Measurements from ENCODE around the gene ISL2.

The ISL2 gene

DNA sequence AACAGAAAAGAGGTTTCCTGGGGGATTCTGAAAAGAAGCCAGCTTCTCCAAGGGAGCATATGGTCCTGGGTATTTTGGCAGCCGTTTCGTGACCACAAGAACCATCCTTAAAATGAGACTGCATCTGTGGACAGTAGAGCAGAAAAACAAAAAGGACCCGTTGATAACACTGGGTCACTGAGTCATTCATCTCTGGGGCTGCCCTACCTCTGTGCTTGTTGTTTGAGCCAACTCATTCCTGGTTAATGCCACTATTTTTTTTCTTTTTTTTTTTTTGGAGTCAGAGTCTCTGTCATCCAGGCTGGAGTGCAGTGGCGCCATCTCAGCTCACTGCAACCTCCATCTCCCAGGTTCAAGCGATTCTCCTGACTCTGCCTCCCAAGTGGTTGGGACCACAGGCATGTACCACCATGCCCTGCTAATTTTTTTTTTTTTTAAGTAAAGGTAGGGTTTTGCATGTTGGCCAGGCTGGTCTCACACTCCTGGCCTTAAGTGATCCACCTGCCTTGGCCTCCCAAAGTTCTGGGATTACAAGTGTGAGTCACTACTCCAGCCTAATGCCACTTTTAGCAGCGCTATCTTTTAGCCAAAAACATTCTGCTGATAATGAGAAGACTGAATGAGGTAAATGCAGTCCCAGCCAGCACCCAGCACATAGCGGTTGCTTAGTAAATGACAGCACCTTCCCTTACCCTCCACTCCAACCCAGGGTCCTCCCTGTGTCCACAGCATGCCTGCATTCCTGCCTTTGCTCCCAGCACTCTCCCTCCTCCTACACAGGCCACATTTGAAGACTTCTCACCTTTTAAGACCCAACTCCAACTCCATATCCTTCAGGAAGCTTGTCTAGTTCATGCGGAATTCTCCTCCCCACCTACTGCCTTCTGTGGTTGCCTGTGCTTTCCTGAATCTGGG, 9.1 kb upstream of the ISL2 start:
- H3K4me1 ChIP-seq (ENCODE audit: control insufficient read depth, insufficient read depth, low read length, poor library complexity, severe bottlenecking): peaks cover 9% of the 10 kb centered on the region
- no peak overlapping the region for H3K27ac ChIP-seq (ENCODE audit: low read depth, low read length, severe bottlenecking)
- no peaks in the 10 kb centered on the region for H3K36me3 ChIP-seq (ENCODE audit: control insufficient read depth, insufficient read depth, low read length)
- 70 to 75% methylated on average over 5 to 6 of the region's 8 CpGs for WGBS, 2 experiments (ENCODE audit: insufficient coverage in 2 of 2)
- no peaks in the 10 kb centered on the region for H3K9me3 ChIP-seq (ENCODE audit: control insufficient read depth, low read length)
- no peak overlapping the region for H3K4me3 ChIP-seq (ENCODE audit: extremely low read depth, insufficient read depth, low read length, poor library complexity, severe bottlenecking)

DNA sequence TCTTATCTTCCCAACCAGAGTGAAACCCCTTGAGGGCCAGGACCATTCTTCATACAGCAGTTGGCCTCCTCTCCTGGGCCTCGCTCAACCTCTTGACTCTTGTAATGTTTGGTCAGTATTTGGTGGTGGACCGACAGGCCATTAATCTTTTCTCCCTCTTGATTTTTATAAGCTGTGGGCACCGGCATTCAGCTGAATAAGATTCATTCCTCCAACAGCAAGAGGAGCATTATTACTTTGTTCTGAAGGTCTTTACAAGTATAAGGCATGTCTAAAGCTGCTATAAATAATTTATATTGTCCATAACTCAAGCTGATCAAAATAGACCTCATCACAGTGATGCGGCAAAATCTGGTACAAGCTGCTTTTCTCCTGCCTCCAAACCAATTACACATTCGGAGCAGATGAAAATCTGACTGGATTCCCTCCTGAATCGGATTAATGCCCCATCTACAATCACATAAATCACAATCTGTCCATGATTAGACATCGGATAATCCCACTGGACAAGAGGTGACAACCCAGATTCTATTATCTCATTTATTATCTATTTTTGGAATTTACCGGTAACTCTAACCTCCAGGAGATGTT, 8.4 kb upstream of the ISL2 start:
- peaks cover 9% of the 10 kb centered on the region for H3K4me1 ChIP-seq (ENCODE audit: control insufficient read depth, insufficient read depth, low read length, poor library complexity, severe bottlenecking)
- 86 to 98% methylated on average over 4 of the region's 8 CpGs for WGBS, 2 experiments (ENCODE audit: insufficient coverage in 2 of 2)
- H3K9me3 ChIP-seq (ENCODE audit: control insufficient read depth, low read length): no peaks in the 10 kb centered on the region
- H3K27ac ChIP-seq (ENCODE audit: low read depth, low read length, severe bottlenecking): no peak overlapping the region
- H3K4me3 ChIP-seq (ENCODE audit: extremely low read depth, insufficient read depth, low read length, poor library complexity, severe bottlenecking): no peak overlapping the region
- H3K36me3 ChIP-seq (ENCODE audit: control insufficient read depth, insufficient read depth, low read length): no peaks in the 10 kb centered on the region

DNA sequence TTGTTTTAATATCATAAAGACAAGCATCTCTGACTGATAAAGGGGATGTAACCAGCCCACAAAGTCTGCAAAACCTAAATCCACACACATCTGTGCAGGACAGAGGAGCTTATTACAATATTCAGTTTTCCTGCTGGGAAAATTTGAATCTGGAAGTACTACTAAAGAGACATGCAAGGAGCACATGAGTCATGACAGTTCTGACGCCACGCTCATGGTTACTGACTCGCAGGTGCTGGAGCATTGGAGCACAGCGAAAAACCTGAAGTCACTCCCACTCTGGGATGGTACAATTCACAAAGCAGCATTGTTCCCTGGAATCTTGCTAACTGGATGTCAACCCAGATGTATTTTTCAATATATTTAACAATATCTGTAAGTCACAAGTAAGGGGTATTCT, 7.6 kb upstream of the ISL2 start:
- Histone ChIP-seq H3K4me1 (ENCODE audit: control insufficient read depth, insufficient read depth, low read length, poor library complexity, severe bottlenecking) (peaks cover 9% of the 10 kb centered on the region), H3K27ac (ENCODE audit: low read depth, low read length, severe bottlenecking) (no peak overlapping the region), H3K4me3 (ENCODE audit: extremely low read depth, insufficient read depth, low read length, poor library complexity, severe bottlenecking) (no peak overlapping the region), H3K36me3 (ENCODE audit: control insufficient read depth, insufficient read depth, low read length) (no peaks in the 10 kb centered on the region), H3K9me3 (ENCODE audit: control insufficient read depth, low read length) (no peaks in the 10 kb centered on the region)
- 77 to 97% methylated on average over 3 to 4 of the region's 4 CpGs for WGBS, 2 experiments (ENCODE audit: insufficient coverage in 2 of 2)

DNA sequence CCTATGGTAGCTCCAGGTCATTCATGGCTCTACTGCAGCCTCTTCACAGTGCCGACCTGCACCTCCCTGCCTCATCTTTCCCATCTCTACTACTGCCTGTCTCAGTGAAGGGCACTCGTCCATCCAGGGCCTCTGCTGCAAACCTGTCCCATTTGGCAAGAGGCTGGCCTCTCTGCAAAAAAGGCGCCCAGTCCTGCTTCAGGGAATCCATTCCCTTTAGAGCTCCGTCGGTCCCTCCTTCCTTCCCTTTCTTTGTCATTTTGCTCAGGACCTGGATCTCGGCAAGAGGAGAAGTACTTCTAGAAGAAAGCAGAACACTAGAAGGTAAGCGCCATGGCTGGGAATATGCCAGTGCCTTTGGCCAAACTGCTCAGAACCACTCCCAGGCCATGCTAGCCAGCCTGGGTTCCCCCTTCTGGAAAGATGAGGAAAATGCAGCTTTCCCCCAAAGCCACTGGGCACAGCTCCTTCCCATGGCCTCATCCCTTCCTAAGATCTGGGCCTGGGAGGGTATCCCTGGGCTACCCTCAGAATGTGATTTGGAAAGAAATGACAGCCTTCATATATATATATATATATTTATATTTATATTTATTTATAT, 6.4 kb upstream of the ISL2 start:
- no peaks in the 10 kb centered on the region for H3K9me3 ChIP-seq (ENCODE audit: control insufficient read depth, low read length)
- no peak overlapping the region for H3K27ac ChIP-seq (ENCODE audit: low read depth, low read length, severe bottlenecking)
- H3K4me1 ChIP-seq (ENCODE audit: control insufficient read depth, insufficient read depth, low read length, poor library complexity, severe bottlenecking): peaks cover 9% of the 10 kb centered on the region
- H3K36me3 ChIP-seq (ENCODE audit: control insufficient read depth, insufficient read depth, low read length): no peaks in the 10 kb centered on the region
- H3K4me3 ChIP-seq (ENCODE audit: extremely low read depth, insufficient read depth, low read length, poor library complexity, severe bottlenecking): no peak overlapping the region
- WGBS, 2 experiments (ENCODE audit: insufficient coverage in 2 of 2): 73 to 80% methylated on average over 5 to 7 of the region's 7 CpGs

DNA sequence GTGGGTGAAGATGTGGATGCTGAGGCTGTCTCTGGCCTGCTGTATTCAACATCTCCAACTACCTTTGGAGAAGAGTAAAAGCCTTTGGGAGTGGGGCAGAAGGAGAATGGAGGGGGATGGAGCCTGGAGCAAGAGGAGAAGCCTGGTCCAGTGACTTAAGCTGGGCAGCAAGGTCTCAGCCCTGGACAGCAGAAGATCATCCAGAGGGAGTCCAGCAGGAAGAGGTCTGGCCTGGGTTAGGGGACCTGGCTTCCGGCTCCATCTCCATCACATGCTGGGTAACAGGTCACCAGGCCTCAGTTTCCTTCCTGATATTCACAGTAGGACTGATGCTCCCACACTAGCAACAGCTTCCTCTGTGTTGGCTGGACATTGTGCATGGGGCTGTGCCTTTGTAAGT, 3.8 kb upstream of the ISL2 start:
- Histone ChIP-seq H3K27ac (ENCODE audit: low read depth, low read length, severe bottlenecking) (no peak overlapping the region), H3K4me3 (ENCODE audit: extremely low read depth, insufficient read depth, low read length, poor library complexity, severe bottlenecking) (no peak overlapping the region), H3K4me1 (ENCODE audit: control insufficient read depth, insufficient read depth, low read length, poor library complexity, severe bottlenecking) (peaks cover 15% of the 10 kb centered on the region), H3K36me3 (ENCODE audit: control insufficient read depth, insufficient read depth, low read length) (no peaks in the 10 kb centered on the region), H3K9me3 (ENCODE audit: control insufficient read depth, low read length) (no peaks in the 10 kb centered on the region)
- WGBS, 2 experiments (ENCODE audit: insufficient coverage in 2 of 2): 80 to 100% methylated on average over 1 of the region's 1 CpG

DNA sequence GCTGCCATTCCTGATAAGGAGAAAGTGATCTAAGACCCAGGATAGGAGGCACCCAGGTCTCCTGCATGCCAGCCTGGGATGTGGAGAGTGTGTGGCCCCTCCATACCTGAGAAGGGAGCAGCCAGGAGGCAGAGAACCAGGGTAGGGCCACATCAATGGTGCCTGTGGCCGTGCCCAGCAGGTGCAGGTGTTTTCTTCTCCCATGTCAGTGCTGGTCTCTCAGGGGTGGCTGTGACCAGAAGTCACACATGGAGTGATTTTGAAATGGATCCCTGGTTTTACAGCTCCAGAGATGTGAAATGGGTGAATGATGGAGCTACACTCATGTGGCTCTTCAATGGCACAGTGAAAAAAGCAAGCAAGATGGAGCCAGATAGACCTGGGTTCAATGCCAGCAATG, 3.3 kb upstream of the ISL2 start:
- Histone ChIP-seq H3K9me3 (ENCODE audit: control insufficient read depth, low read length) (no peaks in the 10 kb centered on the region), H3K36me3 (ENCODE audit: control insufficient read depth, insufficient read depth, low read length) (no peaks in the 10 kb centered on the region), H3K27ac (ENCODE audit: low read depth, low read length, severe bottlenecking) (no peak overlapping the region), H3K4me1 (ENCODE audit: control insufficient read depth, insufficient read depth, low read length, poor library complexity, severe bottlenecking) (peaks cover 10% of the 10 kb centered on the region), H3K4me3 (ENCODE audit: extremely low read depth, insufficient read depth, low read length, poor library complexity, severe bottlenecking) (no peak overlapping the region)
- 90 to 100% methylated on average over 1 of the region's 1 CpG for WGBS, 2 experiments (ENCODE audit: insufficient coverage in 2 of 2)

DNA sequence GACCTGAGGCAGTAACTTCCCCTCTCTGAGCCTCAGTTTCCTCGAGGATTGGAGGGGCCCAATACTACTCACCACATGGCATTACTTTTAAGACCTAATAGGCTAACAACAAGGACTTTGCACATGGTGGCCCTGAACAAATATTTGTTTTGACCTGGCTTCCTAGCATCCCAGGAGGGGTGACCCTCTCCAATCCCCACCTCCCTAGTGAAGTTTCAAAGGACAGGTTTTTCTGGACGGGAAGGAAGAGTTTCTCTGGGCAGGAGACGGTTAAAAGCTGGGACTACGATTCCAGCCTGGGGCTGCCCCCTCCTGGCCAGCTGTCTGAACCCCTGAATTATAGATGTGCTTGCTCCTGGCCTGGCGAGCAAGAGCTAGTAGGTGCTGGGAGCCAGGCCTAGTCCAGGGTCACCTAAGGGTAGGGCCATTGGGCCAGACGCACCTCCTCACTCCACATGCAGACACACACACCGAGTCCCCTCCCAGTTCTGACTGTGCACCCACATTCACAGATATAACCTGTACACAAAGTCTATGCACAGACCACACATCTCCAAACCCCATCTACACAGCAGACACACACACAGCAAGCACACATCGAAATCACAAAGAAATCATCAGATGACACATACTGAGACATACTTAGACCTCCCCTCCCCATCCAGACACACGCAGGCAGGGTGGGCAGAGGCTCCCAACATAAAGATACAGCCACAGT, 2.7 kb upstream of the ISL2 start:
- H3K36me3 ChIP-seq (ENCODE audit: control insufficient read depth, insufficient read depth, low read length): no peaks in the 10 kb centered on the region
- H3K4me1 ChIP-seq (ENCODE audit: control insufficient read depth, insufficient read depth, low read length, poor library complexity, severe bottlenecking): peaks cover 8% of the 10 kb centered on the region
- no peaks in the 10 kb centered on the region for H3K9me3 ChIP-seq (ENCODE audit: control insufficient read depth, low read length)
- no peak overlapping the region for H3K27ac ChIP-seq (ENCODE audit: low read depth, low read length, severe bottlenecking)
- no peak overlapping the region for H3K4me3 ChIP-seq (ENCODE audit: extremely low read depth, insufficient read depth, low read length, poor library complexity, severe bottlenecking)
- 37 to 58% methylated on average over 3 to 4 of the region's 9 CpGs for WGBS, 2 experiments (ENCODE audit: insufficient coverage in 2 of 2)

DNA sequence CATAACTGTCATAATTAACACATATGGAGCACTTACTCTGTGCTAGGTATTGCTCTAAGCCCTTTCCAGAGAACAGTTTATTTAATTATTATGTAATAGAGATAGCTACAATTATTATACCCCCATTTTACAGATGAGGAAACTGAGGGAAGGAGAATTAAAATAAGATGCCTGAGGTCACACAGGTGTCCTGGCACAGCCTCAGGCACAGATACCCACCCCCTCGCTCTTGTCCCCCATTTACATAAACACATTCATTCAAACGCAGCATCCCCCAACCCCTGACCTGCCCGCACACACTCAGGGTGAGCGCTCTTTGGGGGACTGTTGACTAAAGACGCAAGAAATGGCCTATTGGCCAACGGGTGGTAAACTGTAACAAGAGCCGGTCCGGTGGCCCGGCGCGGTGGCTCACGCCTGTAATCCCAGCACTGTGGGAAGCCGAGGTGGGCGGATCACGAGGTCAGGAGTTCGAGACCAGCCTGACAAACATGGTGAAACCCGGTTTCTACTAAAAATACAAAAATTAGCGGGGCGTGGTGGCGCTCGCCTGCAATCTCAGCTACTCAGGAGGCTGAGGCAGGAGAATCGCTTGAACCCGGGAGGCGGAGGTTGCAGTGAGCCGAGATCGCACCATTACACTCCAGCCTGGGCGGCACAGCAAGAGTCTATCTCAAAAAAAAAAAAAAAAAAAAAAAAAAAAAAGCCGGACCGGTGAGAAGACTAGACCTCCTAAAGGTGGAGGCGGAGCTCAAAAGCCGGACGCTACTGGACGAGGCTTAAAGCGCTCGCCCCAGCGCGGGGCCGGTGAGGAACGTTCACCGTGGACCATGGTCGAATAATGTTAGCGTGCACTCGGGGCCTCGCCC, 1.9 kb upstream of the ISL2 start:
- H3K9me3 ChIP-seq (ENCODE audit: control insufficient read depth, low read length): no peaks in the 10 kb centered on the region
- no peak overlapping the region for H3K4me3 ChIP-seq (ENCODE audit: extremely low read depth, insufficient read depth, low read length, poor library complexity, severe bottlenecking)
- no peak overlapping the region for H3K27ac ChIP-seq (ENCODE audit: low read depth, low read length, severe bottlenecking)
- WGBS, 2 experiments (ENCODE audit: insufficient coverage in 2 of 2): 31 to 35% methylated on average over 36 to 39 of the region's 44 CpGs
- H3K4me1 ChIP-seq (ENCODE audit: control insufficient read depth, insufficient read depth, low read length, poor library complexity, severe bottlenecking): peaks cover 8% of the 10 kb centered on the region
- H3K36me3 ChIP-seq (ENCODE audit: control insufficient read depth, insufficient read depth, low read length): no peaks in the 10 kb centered on the region

DNA sequence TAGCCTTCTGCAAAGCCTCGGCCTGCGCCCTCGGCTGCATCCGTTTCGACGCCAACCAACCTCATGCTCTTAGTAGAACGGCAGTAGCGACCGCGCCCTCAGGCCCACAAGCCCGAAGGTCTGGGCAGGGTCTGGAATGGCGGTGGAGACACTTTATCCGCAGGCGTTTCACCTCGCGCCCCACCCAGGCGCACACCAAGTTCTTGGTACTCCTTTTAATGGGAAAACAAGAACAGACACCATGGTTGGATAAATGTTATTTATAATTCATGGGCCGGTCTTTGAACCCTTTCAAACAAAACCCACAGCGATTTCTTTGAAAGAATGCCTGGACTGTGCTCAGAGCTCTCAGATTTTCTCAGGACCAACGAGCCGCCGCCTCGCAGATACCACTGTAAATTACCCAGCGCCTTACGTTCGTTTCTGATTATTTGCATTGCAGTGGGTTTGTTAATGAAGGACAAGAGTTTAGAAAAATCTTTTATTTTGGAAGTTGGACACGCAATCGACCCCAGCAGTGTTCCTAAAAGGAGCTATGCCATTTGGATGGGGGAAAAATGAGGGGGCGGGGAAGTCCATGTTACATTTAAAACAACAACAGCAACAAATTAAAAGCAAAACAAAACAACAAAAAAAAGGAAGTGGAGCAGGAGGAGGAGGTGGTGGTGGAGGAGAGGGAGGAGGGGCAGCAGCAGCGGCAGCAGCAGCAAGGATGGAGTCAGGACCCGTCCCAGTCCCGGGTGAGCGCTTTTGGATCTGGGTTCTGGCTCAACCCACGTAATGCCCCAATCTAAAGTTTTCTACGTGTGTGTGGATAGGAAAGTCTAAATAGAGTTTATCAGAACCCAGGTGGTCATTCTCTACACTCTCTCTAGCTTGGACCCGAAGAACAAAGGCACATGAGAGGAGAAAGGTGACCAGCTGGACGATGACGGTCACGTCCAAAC, 993 bp upstream of the ISL2 start:
- Histone ChIP-seq H3K27ac (ENCODE audit: low read depth, low read length, severe bottlenecking) (peak overlapping the region; percentile 64), H3K4me1 (ENCODE audit: control insufficient read depth, insufficient read depth, low read length, poor library complexity, severe bottlenecking) (peaks cover 11% of the 10 kb centered on the region), H3K36me3 (ENCODE audit: control insufficient read depth, insufficient read depth, low read length) (no peaks in the 10 kb centered on the region), H3K4me3 (ENCODE audit: extremely low read depth, insufficient read depth, low read length, poor library complexity, severe bottlenecking) (peak overlapping the region; percentile 48), H3K9me3 (ENCODE audit: control insufficient read depth, low read length) (no peaks in the 10 kb centered on the region)
- 4% methylated on average over 14 to 27 of the region's 39 CpGs for WGBS, 2 experiments (ENCODE audit: insufficient coverage in 2 of 2)
